NCI-H2081 treated with DMSO at 0.1 percent for 48 hours (cell line): ENCODE results near the gene CNGB1.
"Not testable (repeated sequence)": the region's sequence is repeated elsewhere in the genome, so short reads cannot be mapped to it uniquely, and the experiment has no call there.

Experiments used
- DNase-seq: peaks from one replicate; lab custom pipeline; 2025; lab: John Stamatoyannopoulos, UW

The CNGB1 gene

DNA sequence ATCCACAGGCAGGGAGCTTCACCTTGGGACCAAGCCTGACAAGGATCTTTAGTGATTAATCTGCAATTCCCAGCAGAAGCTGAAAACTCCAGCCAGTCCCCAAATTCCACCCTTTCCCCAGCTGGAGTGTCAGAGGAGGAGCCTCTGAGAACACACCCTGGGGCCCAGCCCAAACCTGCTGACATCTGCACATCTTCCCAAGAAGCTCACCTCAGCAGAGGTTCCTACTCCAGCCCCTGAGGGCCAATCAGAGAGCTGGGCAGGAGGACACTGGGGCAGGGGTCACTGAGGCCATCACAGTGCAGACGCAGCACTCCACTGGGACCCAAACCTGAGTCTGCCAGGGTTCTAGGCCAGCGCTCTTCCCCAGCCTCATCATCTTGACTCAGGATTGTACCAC lies 44.9 kb downstream of the CNGB1 start:
- DNase-seq: no peak

DNA sequence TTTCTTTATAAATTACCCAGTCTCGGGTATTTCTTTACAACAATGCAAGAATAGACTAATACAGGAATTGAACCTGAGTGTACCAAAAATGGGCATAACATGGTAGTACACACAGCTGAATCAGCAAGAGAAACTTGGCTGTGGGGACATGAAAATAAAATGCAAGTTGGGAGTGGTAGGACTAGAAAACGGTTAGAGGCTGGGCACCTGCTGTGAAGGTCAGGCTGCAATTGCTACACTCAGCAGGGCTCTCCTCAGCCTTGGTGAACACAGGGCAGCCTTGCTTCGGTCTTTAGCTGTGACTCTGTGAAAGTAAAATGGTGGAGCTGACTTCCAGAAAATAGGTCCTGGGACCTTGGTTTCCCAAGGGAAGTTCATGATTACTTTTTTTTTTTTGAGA lies 45.6 kb downstream of the CNGB1 start:
- no peak for DNase-seq

DNA sequence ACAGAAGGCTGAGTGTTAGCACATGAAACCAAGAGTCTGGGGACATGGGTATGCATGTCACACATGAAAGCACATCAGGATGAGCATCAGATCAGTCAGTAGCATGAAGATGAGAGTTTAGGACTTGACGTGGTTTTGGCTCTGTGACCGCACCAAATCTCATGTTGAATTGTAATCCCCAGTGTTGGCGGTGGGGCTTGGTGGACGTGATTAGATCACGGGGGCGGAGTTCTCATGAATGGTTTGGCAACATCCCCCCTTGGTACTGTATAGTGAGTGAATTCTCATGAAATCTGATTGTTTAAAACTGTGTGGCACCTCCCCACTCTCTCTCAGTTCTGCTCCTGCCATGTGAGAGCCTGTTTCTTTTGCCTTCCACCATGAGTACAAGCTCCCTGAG lies 46.4 kb downstream of the CNGB1 start:
- DNase-seq: no peak

DNA sequence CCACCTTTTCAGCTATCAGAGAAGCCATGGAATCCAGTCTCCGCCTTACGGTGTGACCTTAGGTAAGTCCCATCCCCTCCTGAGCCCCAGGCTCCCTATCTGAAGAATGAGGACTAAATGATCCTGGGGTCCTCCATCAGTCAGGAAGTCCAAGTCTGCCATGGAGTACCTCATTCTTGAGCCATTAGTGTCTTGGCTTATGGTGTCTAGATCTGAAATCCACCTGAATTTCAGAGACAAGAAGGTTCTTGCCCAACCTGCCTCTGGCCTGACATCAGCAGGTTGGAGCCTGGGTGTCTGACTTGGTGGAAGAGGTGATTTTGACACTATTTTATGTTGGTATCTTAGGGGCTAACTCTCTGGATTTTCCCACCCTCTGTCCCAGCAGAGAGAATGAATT lies 47.1 kb downstream of the CNGB1 start:
- DNase-seq: no peak

DNA sequence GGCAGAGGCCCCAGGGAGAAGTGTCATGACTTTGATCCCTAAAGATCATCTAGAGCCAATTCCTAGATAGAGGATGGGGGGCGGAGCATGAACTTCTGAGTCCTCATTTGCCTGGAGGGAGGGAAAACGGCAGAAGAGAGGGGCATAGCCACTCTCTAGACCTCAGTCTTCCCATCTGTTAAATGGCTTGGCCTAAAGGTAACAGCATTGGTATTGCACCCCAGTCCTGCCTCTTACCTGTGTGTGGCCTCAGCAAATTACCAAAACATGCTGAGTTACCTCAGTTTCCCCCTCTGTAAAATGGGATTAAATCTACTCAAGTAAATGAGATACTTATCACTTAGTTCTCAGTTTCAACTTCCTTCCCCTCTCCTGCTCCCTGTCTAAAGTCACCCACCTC lies 47.5 kb downstream of the CNGB1 start:
- DNase-seq: no peak

DNA sequence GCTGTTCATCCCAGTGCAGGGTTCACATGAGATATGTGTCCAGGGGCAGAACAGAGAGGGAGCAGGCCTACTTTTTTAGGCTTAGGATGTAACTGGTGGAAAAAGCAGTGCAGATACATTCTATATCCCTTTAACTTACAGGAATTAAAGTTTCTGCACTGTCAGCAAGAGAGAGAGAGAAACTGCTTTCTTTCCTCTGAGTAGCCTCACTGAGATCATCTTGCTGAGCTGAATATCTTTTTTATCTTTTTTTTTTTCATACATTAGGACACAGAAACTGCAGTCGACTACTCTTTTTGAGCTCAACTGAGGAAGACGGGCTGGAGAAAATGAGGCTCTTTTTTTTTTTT lies 50.1 kb downstream of the CNGB1 start:
- DNase-seq: no peak

DNA sequence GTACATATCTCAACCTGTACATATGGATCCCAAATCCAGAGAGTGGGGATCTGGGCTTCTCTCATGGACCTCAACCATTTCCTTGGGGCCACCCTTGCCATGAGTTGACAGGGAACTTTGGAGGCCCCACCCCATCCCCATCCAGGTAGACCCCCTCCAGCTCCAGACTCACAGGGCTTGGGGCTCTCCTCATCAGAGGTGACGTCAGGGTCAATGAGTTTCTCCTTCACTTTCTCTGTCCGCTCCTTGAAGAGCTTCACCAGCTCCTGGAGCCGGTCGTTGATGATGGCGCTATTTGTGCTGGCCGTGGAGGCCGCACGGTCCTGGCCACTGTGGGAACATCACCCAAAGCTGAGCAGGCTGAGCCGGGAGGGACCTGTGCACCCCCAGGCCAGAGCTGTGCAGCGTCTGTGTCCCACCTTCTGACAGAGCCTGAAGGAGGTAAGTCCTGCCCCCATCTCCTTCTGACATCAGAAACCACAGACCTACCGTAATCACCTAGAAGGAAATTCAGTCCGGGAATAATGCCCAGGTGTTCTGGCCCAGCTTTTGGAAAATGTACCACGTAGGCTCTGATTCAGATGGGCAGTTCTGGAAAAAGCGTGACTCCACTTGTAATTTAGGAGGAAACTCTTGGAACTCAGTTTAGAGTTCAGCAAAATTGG lies 50.6 kb downstream of the CNGB1 start:
- no peak for DNase-seq

DNA sequence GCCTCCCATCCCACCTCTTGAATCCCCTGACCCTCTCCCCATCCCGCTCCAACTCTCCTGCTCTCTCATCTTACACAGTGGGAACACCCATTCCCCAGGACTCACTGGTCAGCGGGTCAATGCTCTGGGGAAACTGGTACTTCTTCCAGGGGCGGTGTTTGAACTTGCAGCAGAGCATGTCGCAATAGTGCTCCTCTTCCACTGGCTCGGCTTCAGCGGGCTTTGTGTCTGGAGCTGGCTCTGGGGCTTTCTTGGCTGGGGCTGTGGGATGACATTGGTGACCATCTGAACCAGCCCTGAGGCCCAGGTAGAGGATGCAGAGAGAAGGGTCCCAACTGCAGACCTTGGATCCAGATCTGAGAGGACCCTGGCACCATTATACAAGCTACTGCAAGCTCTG lies 51.9 kb downstream of the CNGB1 start:
- no peak for DNase-seq

DNA sequence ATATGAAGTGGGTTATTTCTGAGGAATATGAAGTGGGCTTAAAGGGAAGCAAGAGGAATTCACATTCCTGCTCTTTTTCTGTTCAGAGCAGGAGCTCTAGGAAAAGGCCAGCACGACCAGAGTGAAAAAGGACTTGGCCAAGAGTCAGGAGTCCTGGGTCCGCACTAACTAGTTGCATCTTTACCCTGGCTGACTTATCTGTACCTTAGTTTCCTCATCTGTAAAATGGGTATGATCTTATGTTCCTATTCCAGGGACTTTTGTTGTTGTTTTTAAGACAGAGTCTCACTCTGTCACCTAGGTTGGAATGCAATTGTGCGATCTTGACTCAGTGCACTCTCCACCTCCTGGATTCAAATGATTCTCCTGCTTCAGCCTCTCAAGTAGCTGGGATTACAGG lies 52.5 kb downstream of the CNGB1 start:
- no peak for DNase-seq

DNA sequence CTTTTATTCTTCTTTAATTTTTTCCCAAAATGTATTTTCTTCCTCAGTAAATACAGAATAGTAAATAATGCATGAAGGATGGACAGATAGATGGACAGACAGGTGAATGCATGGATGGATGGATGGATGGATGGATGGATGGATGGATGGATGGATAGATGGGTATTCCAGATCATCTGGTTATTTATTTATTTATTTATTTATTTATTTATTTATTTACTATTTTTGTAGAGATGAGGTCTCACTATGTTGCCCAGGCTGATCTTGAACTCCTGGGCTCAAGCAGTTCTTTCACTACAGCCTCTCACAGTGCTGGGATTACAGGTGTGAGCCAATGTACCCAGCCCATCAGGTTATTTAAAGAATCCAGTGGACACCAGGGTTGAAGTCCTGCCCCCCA lies 53.0 kb downstream of the CNGB1 start:
- DNase-seq: not testable (repeated sequence)

DNA sequence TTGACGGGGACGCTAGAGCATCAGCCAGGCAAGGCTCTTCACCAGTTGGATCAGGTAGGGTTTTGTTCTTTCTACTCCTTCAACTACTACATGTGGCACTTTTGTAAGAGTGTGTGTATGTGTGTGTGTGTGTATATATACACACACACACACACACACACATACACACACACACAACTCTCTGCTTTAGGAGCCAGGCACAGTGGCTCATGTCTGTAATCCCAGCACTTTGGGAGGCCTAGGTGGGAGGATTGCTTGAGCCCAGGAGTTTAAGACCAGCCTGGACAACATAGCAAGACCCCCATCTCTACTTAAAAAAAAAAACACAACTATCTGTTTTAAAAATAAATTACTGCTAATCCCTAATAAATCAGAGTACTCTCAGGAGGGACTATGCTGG lies 53.4 kb downstream of the CNGB1 start:
- not testable (repeated sequence) for DNase-seq

DNA sequence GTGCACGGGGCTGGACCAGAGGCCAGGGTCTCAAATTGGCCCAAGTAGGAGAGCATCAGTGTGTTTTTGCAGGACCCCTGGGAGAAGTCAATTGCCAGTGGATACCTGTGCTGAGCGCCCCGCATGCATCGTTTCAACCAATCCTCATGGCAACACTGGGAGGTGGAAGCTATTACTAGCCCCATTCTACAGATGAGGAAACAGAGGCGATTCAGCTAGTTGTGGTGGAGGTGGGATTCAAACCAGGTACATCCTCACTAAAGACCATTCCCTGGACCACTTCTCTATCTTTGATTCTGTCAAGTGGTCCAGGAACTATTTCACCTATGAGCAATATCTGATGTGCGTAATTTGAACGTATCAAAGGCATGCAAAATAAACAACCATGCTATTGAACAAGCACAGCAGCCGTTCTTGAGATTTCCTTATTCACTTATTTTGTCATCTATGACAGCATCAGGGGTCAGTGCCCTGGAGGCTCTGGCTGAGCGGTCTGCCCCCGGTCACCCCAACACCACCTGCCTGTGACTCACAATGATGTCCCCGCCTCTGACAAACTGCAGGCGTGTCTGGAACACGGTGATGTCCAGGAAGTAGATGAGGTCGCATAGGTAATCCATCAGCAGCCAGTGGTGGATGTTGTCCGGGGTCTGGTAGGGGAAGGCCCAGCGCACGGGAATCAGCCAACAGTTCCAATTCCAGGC lies 54.0 kb downstream of the CNGB1 start:
- no peak for DNase-seq

DNA sequence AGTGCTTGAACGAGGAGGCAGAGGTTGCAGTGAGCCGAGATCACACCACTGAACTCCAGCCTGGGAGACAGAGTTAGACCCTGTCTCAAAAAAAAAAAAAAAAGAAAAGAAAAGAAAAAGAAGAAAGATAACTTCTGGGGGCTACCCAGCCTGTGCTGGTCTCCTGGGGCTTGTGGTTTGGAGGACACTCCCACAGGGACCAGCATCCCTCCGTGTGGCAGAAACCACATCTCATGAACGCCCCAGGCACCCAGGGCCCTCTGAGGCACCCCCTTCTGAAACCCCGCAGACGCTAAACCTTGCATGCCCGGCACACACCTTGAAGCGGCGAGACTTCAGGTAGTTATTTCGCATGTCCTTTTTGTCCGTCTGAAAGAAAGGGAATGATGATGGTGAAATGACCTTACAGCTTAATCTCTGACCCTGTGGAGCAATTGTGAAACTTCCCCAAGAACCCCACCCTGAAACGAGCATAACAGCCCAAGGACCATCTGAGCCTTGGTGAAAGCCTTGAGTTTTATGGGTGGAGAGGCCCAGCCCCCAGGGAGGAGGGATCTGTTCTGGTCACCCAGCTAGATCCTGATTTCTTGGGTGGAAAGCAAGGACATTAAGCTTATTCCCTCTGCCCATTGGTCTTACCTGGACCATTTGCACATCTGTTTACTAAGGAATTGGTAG lies 55.0 kb downstream of the CNGB1 start:
- DNase-seq: no peak

DNA sequence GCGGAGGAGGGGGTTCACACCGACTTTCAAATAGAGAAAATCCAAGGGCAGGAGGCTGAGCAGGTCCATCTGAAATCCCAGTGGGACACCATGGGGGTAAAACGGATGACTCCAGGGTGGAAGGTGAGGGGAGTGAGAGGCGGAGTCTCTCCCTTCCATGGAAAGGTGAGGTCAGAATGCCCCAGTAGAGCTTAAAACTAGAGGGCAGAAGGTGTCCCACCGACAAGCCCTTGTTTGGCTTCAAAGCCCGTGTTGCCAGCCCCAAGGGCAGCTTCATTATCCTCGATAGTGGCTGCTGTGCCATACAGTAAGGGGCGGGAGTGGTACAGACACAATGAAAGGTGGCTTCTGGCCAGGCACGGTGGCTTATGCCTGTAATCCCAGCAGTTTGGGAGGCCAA lies 55.7 kb downstream of the CNGB1 start:
- DNase-seq: no peak

DNA sequence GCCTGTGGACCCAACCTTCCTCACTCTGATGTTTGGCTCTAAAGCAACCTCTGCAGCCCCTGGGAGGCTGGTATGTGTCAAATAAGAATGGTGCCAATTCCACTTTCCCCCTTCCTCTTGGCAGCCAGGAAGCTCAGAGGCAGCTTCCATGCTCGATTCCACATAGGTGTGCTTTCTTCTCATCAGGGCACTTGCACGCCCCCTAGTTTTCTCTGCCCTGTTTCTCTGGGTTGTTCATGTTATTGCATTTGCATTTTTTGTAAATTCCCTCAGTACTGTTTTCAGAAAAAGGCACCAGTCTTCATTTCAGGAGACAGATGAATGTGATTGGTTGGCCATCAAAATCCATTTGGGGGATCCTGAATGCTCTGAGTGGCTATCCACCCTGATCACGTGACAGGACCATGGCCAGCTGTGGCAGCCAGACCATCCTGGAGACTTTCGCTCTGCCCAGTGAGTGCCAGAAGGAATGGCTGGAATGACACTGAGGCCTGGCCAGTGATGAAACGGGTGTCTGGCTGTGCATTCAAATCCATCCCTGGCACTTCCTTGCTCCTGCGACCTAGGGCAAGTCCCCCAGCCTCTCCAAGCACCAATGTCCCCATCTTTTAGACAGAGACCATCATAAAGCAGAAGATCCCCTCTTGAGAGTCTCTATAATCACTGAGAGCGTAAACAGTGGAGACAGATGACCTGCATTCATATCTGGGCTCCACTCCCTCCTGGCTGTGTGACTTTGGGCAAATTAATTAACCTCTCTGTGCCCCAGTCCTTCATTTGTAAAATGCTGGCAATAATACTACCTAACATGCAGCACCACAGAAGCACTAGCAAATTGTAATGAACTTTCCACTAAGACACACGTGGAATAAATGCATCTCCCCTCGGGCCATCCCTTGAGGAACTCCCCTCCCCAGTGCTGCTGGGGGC lies 56.4 kb downstream of the CNGB1 start:
- no peak for DNase-seq

DNA sequence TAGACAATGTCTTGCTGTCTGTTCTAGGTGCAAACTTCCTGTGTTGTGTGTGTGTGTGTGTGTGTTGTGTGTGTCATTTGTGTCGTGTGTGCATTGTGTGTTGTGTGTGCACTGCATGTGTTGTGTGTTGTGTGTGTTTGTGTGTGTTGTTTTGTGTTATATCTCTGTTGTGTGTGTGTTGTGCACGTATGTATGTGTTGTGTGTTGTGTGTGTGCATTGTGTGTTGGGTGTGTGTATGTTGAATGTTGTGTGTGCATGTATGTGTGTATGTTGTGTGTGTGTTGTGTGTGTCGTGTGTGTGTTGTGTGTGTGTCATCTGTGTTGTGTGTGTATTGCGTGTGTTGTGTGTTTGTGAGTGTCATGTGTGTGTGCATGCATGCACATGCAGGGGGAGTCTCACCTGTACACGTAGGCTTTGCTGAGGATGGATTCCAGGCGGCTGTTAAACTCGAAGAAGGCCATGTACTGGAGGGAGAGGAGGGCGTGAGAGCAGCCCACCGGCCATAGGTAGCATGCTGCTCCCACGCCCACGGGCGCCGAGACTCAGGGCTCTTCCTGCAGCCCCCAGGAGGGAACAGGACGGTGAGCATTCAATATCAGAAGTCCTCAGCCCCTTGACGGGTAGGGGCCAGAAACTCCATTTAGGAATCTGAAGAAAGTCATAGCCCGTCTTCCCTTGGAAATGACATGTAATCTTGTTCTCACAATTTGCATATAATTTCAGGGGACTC lies 58.2 kb downstream of the CNGB1 start:
- no peak for DNase-seq

DNA sequence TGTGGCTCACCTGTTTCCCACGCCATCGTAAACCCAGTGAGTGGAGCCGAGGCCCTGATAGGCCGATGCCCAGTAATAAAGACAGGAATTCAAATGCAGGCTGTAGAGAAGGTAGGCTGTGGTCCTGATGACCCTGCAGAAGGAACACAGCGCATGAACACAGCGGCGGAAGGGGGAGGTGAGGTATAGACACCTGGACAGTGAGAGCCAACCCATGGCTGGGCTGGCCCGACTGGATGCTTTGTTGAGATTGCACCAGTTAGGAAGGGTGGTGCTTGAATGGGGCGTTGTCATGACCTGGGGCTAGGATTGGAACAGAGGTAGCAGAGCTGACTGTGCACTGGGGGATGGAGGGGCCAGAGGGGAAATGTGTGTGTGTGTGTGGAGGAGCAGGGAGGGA lies 59.2 kb downstream of the CNGB1 start:
- no peak for DNase-seq

DNA sequence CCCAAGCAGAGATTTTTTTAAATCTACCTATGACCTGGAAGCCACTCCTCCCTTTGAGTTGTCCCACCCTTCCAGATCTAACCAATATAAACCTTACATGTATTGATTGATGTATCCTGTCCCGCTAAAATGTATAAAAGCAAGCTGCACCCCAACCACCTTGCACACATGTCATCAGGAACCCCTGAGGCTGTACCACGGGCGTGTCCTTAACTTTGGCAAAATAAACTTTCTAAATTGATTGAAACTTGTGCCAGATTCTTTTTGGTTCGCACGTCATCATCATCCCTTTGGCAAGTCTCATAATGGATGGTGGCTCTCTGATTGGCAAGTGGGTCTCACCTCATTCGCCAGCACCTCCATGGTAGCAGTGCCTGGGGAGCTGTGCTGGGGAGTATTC lies 60.2 kb downstream of the CNGB1 start:
- no peak for DNase-seq

DNA sequence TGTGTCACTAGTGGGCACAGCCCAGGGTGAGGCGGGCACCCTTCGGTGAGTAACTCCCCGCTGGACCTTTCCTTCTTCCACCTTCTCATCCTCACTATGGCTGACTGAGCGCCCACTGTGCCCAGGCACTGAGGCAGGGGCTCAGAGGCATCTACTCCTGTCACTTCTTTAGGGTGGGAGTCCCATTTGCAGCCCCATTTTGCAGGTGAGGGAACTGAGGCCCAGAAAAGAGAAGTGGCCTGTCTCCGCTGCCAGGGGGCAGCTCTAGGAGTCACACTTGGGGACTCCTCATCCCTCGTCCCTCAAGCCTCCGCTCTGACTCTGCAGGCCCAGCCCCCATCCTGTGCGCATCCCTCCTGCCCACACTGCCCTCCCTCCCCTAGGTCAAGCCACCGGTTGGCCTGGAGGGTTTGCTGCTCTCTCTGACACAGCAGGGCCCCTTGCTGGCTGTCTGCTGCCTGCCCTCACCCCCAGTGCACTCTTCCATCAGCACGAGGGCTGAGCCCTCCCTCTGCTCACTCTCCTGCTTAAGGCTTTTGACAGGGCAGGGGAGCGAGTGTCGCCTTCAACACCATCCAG lies 62.4 kb downstream of the CNGB1 start:
- DNase-seq: no peak

DNA sequence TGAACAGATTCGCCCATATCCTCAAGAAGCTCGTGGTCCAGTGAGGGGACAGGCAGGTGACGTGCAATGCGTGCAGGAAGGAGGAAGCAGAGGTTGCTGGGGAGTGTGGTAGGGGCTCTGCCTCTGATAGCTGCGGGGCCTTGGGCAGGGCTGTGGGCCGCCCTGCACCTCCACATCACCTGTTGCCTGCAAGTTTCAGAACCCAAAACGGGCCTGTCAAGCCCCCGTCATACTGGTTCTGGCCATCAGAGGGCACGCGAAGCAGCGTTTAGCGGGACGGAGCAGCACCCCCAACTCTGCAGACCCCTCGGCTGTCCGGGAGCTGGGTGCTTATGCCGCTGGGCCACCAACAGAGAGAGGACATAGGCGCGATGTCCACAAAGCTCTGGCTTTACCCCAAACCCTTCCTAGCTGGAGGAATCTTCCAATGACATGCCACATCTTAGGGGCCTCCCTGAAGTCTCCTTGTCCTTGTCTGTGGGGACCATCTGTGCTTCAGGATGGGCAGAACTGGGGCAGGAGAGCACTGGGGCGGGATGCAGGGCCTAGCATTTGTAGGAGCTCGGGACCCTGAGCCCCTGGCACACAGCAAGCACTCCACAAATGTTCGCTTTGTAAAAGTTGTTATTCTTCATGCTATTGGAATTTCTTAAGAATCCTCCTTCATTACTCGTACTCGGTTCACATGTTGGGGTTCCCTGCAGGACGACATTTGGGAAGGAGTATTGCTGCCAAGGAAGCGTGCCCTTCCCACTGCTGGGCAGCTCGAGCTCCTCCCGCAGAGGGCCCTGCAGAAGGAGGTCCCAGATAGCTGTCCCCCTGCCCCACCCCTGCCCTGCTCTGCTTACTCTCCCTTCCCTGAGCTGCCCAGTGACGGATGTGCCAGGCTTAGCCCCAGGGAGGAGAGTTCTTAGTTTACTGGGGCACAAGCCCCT lies 64.3 kb downstream of the CNGB1 start:
- DNase-seq: no peak
